Nephron (organoid): Measurements from ENCODE around the gene BMAL1.
"Not testable (repeated sequence)": the region's sequence is repeated elsewhere in the genome, so short reads cannot be mapped to it uniquely, and the experiment has no call there.

Experiments used
- H3K27ac Mint-ChIP-seq, 3 experiments: 2 replicates each; pipeline ENCODE4 v1.8.0; 2020; ENCODE audit warnings: mixed read lengths in 3 of 3, mild to moderate bottlenecking in 2 of 3, moderate library complexity in 1 of 3
- H3K27me3 Mint-ChIP-seq: 2 replicates; pipeline ENCODE4 v1.8.0; 2021; ENCODE audit warnings: low read depth, mild to moderate bottlenecking, moderate library complexity, mixed read lengths
- H3K36me3 Mint-ChIP-seq: 2 replicates; pipeline ENCODE4 v1.8.0; 2020; ENCODE audit warnings: low read depth, mixed read lengths
- H3K4me1 Mint-ChIP-seq: 2 replicates; pipeline ENCODE4 v1.8.0; 2020; ENCODE audit warnings: mixed read lengths
- H3K4me3 Mint-ChIP-seq, 3 experiments: 2 replicates each; pipeline ENCODE4 v1.8.0; 2020; ENCODE audit warnings: mild to moderate bottlenecking in 3 of 3, mixed read lengths in 3 of 3, moderate library complexity in 2 of 3
- H3K9me3 Mint-ChIP-seq: 2 replicates; pipeline ENCODE4 v1.8.0; 2020; ENCODE audit warnings: mixed read lengths
- CTCF ChIP-seq, 3 experiments: fragments of 200-600 bp; sonication (generic); IDR thresholded peaks; one replicate each; pipeline ENCODE4 v1.5.0; 2021; ENCODE audit warnings: antibody characterized with exemption in 3 of 3; ENCODE audit not compliant: unreplicated experiment in 3 of 3

Gene BMAL1

GRCh38 chr11:13249177-13249576 is 28.4 kb upstream of the BMAL1 start:
- Mint-ChIP-seq H3K4me3 (no peak overlapping the region), H3K36me3 (no peaks in the 10 kb centered on the region), H3K4me1 (peaks cover 14% of the 10 kb centered on the region), H3K9me3 (no peaks in the 10 kb centered on the region), H3K27ac (no peak overlapping the region), H3K27me3 (peaks cover 17% of the 10 kb centered on the region)
- no peak for TF ChIP-seq CTCF (IDR thresholded peaks at IDR 0.05; ENCODE audit: unreplicated experiment in 3 of 3)

- Mint-ChIP-seq H3K4me3 (no peak overlapping the region), H3K36me3 (no peaks in the 10 kb centered on the region), H3K27me3 (peaks cover 13% of the 10 kb centered on the region), H3K9me3 (no peaks in the 10 kb centered on the region), H3K27ac (no peak overlapping the region), H3K4me1 (peaks cover 14% of the 10 kb centered on the region)
- TF ChIP-seq CTCF (IDR thresholded peaks at IDR 0.05; ENCODE audit: unreplicated experiment in 3 of 3) = no peak
These were observed 27.6 kb upstream of the BMAL1 start for GRCh38 chr11:13249992-13250391.

- Mint-ChIP-seq H3K9me3 (no peaks in the 10 kb centered on the region), H3K27me3 (peaks cover 3% of the 10 kb centered on the region), H3K4me1 (peaks cover 13% of the 10 kb centered on the region), H3K36me3 (no peaks in the 10 kb centered on the region), H3K4me3 (no peak overlapping the region), H3K27ac (no peak overlapping the region)
- TF ChIP-seq CTCF (IDR thresholded peaks at IDR 0.05; ENCODE audit: unreplicated experiment in 3 of 3) = no peak
These were observed 25.6 kb upstream of the BMAL1 start for GRCh38 chr11:13251966-13252365.

- Mint-ChIP-seq H3K9me3 (no peaks in the 10 kb centered on the region), H3K27ac (no peak overlapping the region), H3K36me3 (no peaks in the 10 kb centered on the region), H3K27me3 (peaks cover 4% of the 10 kb centered on the region), H3K4me3 (no peak overlapping the region), H3K4me1 (peaks cover 8% of the 10 kb centered on the region)
- no peak for TF ChIP-seq CTCF (IDR thresholded peaks at IDR 0.05; ENCODE audit: unreplicated experiment in 3 of 3)
These were observed 25.2 kb upstream of the BMAL1 start for GRCh38 chr11:13252438-13252837.

- Mint-ChIP-seq H3K9me3 (no peaks in the 10 kb centered on the region), H3K27ac (no peak overlapping the region), H3K36me3 (no peaks in the 10 kb centered on the region), H3K4me3 (no peak overlapping the region), H3K27me3 (peaks cover 17% of the 10 kb centered on the region), H3K4me1 (peaks cover 16% of the 10 kb centered on the region)
- no peak for TF ChIP-seq CTCF (IDR thresholded peaks at IDR 0.05; ENCODE audit: unreplicated experiment in 3 of 3)
These were observed 21.4 kb upstream of the BMAL1 start for GRCh38 chr11:13256216-13256615.

- Mint-ChIP-seq H3K27me3 (peaks cover 19% of the 10 kb centered on the region), H3K4me1 (peaks cover 23% of the 10 kb centered on the region)
- H3K36me3 Mint-ChIP-seq, H3K9me3 Mint-ChIP-seq, H3K27ac Mint-ChIP-seq, H3K4me3 Mint-ChIP-seq: not testable (repeated sequence)
These were observed 19.5 kb upstream of the BMAL1 start for GRCh38 chr11:13258061-13258460.
